GM20000 (cell line): ENCODE measurements around the gene ZBTB4.

Source experiments
- DNase-seq: peaks from one replicate; pipeline ENCODE4 v3.0.0; 2012; ENCODE audit warnings: low spot score
- TF ChIP-seq, protein P1 (sequence below): IDR thresholded peaks from 2 replicates; pipeline ENCODE4 v1.5.1; 2012; ENCODE audit warnings: mild to moderate bottlenecking, control low read depth; ENCODE audit errors: extremely low read depth, missing control alignments

The ZBTB4 gene

GRCh38 chr17:7479213-7480088 lies at the start of gene ZBTB4:
Gene ZBTB4 (minus strand): TSS chr17:7479631. CDS start chr17:7466801, 12,830 bp downstream.
- peak; percentile 89 for DNase-seq
- TF ChIP-seq, protein P1, sequence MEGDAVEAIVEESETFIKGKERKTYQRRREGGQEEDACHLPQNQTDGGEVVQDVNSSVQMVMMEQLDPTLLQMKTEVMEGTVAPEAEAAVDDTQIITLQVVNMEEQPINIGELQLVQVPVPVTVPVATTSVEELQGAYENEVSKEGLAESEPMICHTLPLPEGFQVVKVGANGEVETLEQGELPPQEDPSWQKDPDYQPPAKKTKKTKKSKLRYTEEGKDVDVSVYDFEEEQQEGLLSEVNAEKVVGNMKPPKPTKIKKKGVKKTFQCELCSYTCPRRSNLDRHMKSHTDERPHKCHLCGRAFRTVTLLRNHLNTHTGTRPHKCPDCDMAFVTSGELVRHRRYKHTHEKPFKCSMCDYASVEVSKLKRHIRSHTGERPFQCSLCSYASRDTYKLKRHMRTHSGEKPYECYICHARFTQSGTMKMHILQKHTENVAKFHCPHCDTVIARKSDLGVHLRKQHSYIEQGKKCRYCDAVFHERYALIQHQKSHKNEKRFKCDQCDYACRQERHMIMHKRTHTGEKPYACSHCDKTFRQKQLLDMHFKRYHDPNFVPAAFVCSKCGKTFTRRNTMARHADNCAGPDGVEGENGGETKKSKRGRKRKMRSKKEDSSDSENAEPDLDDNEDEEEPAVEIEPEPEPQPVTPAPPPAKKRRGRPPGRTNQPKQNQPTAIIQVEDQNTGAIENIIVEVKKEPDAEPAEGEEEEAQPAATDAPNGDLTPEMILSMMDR, result no peak

DNA sequence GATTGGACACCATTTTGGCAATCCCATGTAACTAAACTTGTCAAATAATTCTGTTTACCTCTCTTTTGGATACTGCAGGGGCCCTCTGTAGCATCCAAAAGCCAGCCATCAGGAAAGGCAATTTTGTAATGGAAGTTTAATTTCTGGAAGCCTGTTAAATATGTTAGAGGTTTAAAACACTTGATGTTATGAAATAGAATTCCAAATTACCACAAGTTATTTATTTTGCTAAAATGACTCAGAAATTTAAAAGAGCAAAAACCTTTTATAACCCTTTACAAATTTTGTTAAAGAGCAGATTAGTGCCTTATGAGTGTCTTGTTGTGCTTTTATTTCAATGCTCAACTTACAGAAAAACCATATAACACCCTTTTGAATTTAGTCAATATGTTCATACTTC lies 49.4 kb upstream of the ZBTB4 start:
- TF ChIP-seq, protein P1, result no peak
- DNase-seq, result no peak

GRCh38 chr17:7523033-7523432 lies 43.6 kb upstream of the ZBTB4 start:
- TF ChIP-seq, protein P1, result peak; percentile 33
- no peak for DNase-seq

DNA sequence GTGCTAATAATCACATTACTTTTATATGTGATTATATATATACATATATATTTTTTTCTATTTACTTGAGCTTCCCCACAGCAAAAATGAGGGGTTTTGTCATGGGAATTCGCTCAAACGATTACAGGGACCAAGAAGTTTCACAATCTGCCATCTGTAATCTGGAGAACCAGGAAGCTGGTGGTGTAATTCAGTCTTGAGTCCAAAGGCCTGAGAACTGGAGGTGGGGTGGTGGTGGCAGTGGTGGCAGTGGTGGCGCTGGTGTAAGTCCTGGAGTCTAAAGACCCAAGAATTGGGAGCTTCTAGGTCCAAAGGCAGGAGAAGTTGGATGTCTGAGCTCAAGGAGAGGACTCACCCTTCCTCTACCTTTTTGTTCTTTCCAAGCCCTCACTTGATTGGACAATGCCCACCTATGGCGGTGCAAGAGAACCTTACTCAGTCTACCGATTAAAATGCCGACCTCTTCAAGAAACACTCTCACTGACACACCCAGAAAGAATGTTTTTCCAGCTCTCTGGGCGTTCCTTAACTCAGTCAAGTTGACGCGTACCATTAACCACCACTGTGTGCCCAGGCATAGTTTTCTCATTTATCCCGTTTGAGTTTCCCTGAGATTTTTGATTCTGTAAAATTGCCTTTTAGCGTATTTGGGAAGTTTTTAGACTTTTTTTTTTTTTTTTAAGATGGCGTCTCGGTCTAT lies 36.6 kb upstream of the ZBTB4 start:
- TF ChIP-seq, protein P1, result no peak
- no peak for DNase-seq

DNA sequence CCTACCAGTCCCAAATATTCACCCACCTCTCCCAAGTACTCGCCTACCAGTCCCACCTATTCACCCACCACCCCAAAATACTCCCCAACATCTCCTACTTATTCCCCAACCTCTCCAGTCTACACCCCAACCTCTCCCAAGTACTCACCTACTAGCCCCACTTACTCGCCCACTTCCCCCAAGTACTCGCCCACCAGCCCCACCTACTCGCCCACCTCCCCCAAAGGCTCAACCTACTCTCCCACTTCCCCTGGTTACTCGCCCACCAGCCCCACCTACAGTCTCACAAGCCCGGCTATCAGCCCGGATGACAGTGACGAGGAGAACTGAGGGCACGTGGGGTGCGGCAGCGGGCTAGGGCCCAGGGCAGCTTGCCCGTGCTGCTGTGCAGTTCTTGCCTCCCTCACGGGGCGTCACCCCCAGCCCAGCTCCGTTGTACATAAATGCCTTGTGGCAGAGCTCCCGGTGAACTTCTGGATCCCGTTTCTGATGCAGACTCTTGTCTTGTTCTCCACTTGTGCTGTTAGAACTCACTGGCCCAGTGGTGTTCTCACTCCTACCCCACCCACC lies 34.5 kb upstream of the ZBTB4 start:
- TF ChIP-seq, protein P1, result no peak
- no peak for DNase-seq

- DNase-seq, result no peak
- TF ChIP-seq, protein P1, result no peak
These were observed 33.6 kb upstream of the ZBTB4 start for GRCh38 chr17:7512824-7513540.
